GM23338 (cell line): ENCODE results near the gene SELENBP1. TPM values are rescaled to one million over a fixed set of nuclear protein-coding genes. Genes with fewer than 3 reads are reported as not detected.

Experiments used
- ATAC-seq: fragments of 200-7000 bp; cut with Tn5 transposase; 3 replicates; pipeline ENCODE4 v1.9.1; 2020
- DNase-seq: peaks from one replicate; pipeline ENCODE4 v3.0.0-alpha.2; 2015; ENCODE audit warnings: low spot score
- H2AFZ ChIP-seq: fragments of 200-600 bp; sonication (generic); 2 replicates; pipeline ENCODE4 v1.8.0; 2016; ENCODE audit warnings: antibody characterized with exemption, mild to moderate bottlenecking, moderate library complexity
- H3F3A ChIP-seq: fragments of 200-600 bp; sonication (generic); replicated peaks from 2 replicates; pipeline ENCODE4 v1.8.0; 2017; ENCODE audit warnings: antibody characterized with exemption, mixed run types, low read depth
- H3K27ac ChIP-seq: fragments of 200-600 bp; sonication (generic); 2 replicates; pipeline ENCODE4 v1.6.1; 2016; ENCODE audit warnings: low read depth
- H3K27me3 ChIP-seq: fragments of 200-600 bp; sonication (generic); 2 replicates; pipeline ENCODE4 v1.8.0; 2016; ENCODE audit warnings: mild to moderate bottlenecking, mixed run types, moderate library complexity; ENCODE audit not compliant: insufficient read depth
- H3K36me3 ChIP-seq: fragments of 200-600 bp; sonication (generic); 2 replicates; pipeline ENCODE4 v1.8.0; 2016; ENCODE audit warnings: mild to moderate bottlenecking; ENCODE audit not compliant: insufficient read depth
- H3K4me1 ChIP-seq: fragments of 200-600 bp; sonication (generic); 2 replicates; pipeline ENCODE4 v1.8.0; 2016; ENCODE audit warnings: mild to moderate bottlenecking, moderate library complexity; ENCODE audit not compliant: insufficient read depth
- H3K4me2 ChIP-seq: fragments of 200-600 bp; sonication (generic); 2 replicates; pipeline ENCODE4 v1.7.1; 2017; ENCODE audit warnings: mixed run types
- H3K4me3 ChIP-seq: fragments of 200-600 bp; sonication (generic); 2 replicates; pipeline ENCODE4 v1.6.1; 2016; ENCODE audit warnings: mixed run types
- H3K79me2 ChIP-seq: fragments of 200-600 bp; sonication (generic); replicated peaks from 2 replicates; pipeline ENCODE4 v1.8.0; 2017; ENCODE audit warnings: mild to moderate bottlenecking; ENCODE audit not compliant: insufficient read depth
- H3K9me2 ChIP-seq: fragments of 200-600 bp; sonication (generic); 2 replicates; pipeline ENCODE4 v1.8.0; 2017; ENCODE audit not compliant: insufficient read depth
- H4K20me1 ChIP-seq: fragments of 200-600 bp; sonication (generic); replicated peaks from 2 replicates; pipeline ENCODE4 v1.8.0; 2017; ENCODE audit warnings: mild to moderate bottlenecking; ENCODE audit not compliant: insufficient read depth
- H3K27ac Mint-ChIP-seq: 2 replicates; pipeline ENCODE4 v1.8.0; 2020; ENCODE audit warnings: inconsistent platforms, mild to moderate bottlenecking, moderate library complexity, mixed read lengths
- H3K27me3 Mint-ChIP-seq: 3 replicates; pipeline ENCODE4 v1.8.0; 2022; ENCODE audit warnings: low read depth, mild to moderate bottlenecking, moderate library complexity, mixed read lengths, inconsistent platforms; ENCODE audit not compliant: insufficient read depth, poor library complexity
- H3K36me3 Mint-ChIP-seq: 3 replicates; pipeline ENCODE4 v1.8.0; 2021; ENCODE audit warnings: low read depth, mild to moderate bottlenecking, inconsistent platforms, moderate library complexity, mixed read lengths
- H3K4me1 Mint-ChIP-seq: 3 replicates; pipeline ENCODE4 v1.8.0; 2020; ENCODE audit warnings: mild to moderate bottlenecking, inconsistent platforms, mixed read lengths
- H3K4me3 Mint-ChIP-seq: 3 replicates; pipeline ENCODE4 v1.8.0; 2021; ENCODE audit warnings: moderate library complexity, mild to moderate bottlenecking, inconsistent platforms, mixed read lengths
- H3K9me3 Mint-ChIP-seq: 3 replicates; pipeline ENCODE4 v1.8.0; 2020; ENCODE audit warnings: moderate library complexity, mild to moderate bottlenecking, inconsistent platforms, mixed read lengths
- JUNB ChIP-seq: IDR thresholded peaks from one replicate; pipeline ENCODE4 v1.6.1; 2016; ENCODE audit warnings: antibody characterized with exemption; ENCODE audit not compliant: unreplicated experiment
- POLR2AphosphoS5 ChIP-seq: IDR thresholded peaks from 2 replicates; pipeline ENCODE4 v1.6.1; 2016; ENCODE audit warnings: antibody characterized with exemption, low read depth
- ZNF331 ChIP-seq: fragments of 250-450 bp; sonication (Bioruptor Pico); IDR thresholded peaks from 2 replicates; pipeline ENCODE4 v1.5.0; 2020; ENCODE audit warnings: low read depth, mild to moderate bottlenecking, moderate library complexity
- polyA plus RNA-seq: library from polyadenylated mRNA; unstranded; fragments of >200 nt; fragmentation: Nextera tagmentation; extraction: Ambion mirVana; gene quantifications from 2 replicates; pipeline ENCODE4 v1.2.1, GENCODE V29; 2016
- total RNA-seq: library from RNA; depleted of rRNA; stranded (reverse); fragments of >200 nt; shearing (Covaris generic); gene quantifications from 2 replicates; pipeline ENCODE4 v1.2.3, GENCODE V29; 2014
- TF ChIP-seq, protein P1 (sequence below): fragments of 250-450 bp; sonication (Bioruptor Pico); IDR thresholded peaks from 2 replicates; pipeline ENCODE4 v1.5.0; 2020; ENCODE audit warnings: mild to moderate bottlenecking, moderate library complexity
- TF ChIP-seq, protein P2 (sequence below), 2 experiments: fragments of 200-600 bp in 1 of 2; sonication (generic) in 1 of 2; conservative IDR thresholded peaks; 2 replicates each; pipeline versions ENCODE4 v1.5.1 to v1.6.1; 2016 to 2017; ENCODE audit warnings: antibody characterized with exemption in 2 of 2, low read depth in 2 of 2, mild to moderate bottlenecking in 2 of 2, moderate library complexity in 1 of 2

SELENBP1 gene
- total and polyA plus RNA-seq, 2 experiments from 2014 or later = 10.7 to 13.4 TPM

DNA sequence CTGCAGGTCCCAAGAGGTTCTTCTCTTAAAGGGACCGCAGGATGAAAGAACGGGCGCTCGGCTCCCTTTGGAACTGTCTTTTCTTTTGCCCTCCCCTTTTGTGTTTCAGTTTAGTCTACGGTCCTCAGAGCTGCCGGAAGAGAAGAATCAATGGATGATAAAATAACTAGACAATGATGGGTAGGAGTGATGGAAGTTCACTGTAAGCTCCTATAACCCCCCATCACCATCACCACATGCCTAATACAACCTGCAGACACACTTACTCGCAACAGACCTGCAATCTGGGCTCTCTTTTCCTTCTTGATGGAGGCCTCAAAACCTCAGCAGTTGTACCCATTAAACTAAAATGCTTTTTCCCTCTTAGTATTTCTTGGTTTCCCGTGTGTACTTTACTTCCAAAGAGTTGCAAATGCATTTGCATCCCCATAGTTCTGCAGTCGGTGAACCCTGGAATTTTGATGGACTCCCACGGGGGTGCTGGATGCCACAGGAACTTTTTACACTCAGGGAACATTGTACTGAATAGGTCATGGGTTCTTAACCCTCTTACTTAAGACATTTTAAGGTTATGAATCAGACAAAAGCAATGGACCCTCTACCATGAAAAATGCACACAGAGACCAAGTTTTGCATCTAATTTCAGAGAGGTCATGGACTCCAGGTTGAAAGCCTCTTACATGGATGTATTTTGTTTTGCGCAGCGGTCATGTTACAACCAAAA, 24.8 kb downstream of the SELENBP1 start (continued):
- TF ChIP-seq, protein P1, sequence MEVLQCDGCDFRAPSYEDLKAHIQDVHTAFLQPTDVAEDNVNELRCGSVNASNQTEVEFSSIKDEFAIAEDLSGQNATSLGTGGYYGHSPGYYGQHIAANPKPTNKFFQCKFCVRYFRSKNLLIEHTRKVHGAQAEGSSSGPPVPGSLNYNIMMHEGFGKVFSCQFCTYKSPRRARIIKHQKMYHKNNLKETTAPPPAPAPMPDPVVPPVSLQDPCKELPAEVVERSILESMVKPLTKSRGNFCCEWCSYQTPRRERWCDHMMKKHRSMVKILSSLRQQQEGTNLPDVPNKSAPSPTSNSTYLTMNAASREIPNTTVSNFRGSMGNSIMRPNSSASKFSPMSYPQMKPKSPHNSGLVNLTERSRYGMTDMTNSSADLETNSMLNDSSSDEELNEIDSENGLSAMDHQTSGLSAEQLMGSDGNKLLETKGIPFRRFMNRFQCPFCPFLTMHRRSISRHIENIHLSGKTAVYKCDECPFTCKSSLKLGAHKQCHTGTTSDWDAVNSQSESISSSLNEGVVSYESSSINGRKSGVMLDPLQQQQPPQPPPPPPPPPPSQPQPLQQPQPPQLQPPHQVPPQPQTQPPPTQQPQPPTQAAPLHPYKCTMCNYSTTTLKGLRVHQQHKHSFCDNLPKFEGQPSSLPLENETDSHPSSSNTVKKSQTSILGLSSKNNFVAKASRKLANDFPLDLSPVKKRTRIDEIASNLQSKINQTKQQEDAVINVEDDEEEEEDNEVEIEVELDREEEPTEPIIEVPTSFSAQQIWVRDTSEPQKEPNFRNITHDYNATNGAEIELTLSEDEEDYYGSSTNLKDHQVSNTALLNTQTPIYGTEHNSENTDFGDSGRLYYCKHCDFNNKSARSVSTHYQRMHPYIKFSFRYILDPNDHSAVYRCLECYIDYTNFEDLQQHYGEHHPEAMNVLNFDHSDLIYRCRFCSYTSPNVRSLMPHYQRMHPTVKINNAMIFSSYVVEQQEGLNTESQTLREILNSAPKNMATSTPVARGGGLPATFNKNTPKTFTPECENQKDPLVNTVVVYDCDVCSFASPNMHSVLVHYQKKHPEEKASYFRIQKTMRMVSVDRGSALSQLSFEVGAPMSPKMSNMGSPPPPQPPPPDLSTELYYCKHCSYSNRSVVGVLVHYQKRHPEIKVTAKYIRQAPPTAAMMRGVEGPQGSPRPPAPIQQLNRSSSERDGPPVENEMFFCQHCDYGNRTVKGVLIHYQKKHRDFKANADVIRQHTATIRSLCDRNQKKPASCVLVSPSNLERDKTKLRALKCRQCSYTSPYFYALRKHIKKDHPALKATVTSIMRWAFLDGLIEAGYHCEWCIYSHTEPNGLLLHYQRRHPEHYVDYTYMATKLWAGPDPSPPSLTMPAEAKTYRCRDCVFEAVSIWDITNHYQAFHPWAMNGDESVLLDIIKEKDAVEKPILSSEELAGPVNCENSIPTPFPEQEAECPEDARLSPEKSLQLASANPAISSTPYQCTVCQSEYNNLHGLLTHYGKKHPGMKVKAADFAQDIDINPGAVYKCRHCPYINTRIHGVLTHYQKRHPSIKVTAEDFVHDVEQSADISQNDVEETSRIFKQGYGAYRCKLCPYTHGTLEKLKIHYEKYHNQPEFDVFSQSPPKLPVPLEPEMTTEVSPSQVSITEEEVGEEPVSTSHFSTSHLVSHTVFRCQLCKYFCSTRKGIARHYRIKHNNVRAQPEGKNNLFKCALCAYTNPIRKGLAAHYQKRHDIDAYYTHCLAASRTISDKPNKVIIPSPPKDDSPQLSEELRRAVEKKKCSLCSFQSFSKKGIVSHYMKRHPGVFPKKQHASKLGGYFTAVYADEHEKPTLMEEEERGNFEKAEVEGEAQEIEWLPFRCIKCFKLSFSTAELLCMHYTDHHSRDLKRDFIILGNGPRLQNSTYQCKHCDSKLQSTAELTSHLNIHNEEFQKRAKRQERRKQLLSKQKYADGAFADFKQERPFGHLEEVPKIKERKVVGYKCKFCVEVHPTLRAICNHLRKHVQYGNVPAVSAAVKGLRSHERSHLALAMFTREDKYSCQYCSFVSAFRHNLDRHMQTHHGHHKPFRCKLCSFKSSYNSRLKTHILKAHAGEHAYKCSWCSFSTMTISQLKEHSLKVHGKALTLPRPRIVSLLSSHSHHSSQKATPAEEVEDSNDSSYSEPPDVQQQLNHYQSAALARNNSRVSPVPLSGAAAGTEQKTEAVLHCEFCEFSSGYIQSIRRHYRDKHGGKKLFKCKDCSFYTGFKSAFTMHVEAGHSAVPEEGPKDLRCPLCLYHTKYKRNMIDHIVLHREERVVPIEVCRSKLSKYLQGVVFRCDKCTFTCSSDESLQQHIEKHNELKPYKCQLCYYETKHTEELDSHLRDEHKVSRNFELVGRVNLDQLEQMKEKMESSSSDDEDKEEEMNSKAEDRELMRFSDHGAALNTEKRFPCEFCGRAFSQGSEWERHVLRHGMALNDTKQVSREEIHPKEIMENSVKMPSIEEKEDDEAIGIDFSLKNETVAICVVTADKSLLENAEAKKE (CRISPR knock-in tag) = no peak
- TF ChIP-seq JUNB (no peak), ZNF331 (CRISPR knock-in tag) (no peak), POLR2AphosphoS5 (no peak)

DNA sequence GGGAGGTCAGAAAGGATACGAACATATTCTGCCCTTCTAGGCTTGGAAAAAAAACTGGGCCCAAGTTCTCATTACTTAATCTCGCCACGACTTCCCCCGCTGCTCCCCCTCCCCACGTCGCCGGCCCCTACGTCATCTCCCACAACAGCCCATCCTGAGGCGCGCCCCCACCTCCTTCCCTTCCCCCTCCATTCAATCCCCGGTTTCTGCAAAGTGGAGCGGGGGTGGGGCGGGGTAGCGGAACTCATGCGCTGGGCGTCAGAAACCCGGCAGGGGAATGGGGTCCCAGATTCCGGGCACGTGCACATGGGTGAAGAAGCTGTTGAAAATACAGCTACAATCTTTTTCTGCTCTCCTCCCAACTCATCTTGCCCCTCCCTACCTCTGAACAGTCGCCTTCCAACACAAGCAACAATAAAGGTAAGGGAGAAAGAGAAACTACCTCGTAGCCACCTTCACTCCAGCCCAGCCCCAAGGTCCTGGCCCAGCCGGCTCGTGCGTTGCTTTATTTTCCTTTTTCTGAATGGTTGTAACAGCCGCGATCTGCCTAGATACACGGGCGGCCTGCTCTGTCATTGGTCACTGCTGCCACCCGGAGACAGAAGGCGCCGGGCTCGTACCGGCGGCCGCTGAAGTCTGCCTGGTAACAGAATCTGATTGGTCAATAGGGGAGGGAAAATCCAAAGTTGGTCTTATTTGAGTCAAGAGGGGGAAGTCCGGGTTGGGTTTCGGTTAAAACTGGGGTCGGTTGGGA, 25.6 kb downstream of the SELENBP1 start, which contains the start of gene RFX5:
Gene RFX5, minus strand, starts transcription at position 484 of the 754 bp plus-strand sequence. CDS start 932 bp downstream, outside the sequence.
- peak within 1 kb of the TSS; percentile 87 for H3K4me3 Mint-ChIP-seq
- Histone ChIP-seq H3F3A (peaks cover 10% of the 10 kb centered on the region; the same call in 1 of the 2 replicates), H3K27me3 (no peaks in the 10 kb centered on the region), H2AFZ (peak within 1 kb of the TSS; percentile 4; the same call in 1 of the 2 replicates), H3K79me2 (peaks cover 16% of the 10 kb centered on the region), H3K4me3 (peak within 1 kb of the TSS; percentile 83), H3K4me2 (peak within 1 kb of the TSS; percentile 95), H3K9me2 (no peaks in the 10 kb centered on the region), H3K36me3 (peaks cover 14% of the 10 kb centered on the region; the same call in 1 of the 2 replicates), H4K20me1 (no peaks in the 10 kb centered on the region; the same call in 1 of the 2 replicates), H3K27ac (peak within 1 kb of the TSS; percentile 99), H3K4me1 (peaks cover 18% of the 10 kb centered on the region)
- H3K27ac Mint-ChIP-seq = peak within 1 kb of the TSS; percentile 100
- peaks cover 53% of the 10 kb centered on the region for H3K36me3 Mint-ChIP-seq
- peaks cover 21% of the 10 kb centered on the region for H3K9me3 Mint-ChIP-seq
- ATAC-seq = peak; percentile 95
- H3K27me3 Mint-ChIP-seq = peaks cover 19% of the 10 kb centered on the region
- H3K4me1 Mint-ChIP-seq = peaks cover 20% of the 10 kb centered on the region
- DNase-seq = peak; percentile 99
- TF ChIP-seq, protein P1 (CRISPR knock-in tag) = no peak
- TF ChIP-seq, protein P2, sequence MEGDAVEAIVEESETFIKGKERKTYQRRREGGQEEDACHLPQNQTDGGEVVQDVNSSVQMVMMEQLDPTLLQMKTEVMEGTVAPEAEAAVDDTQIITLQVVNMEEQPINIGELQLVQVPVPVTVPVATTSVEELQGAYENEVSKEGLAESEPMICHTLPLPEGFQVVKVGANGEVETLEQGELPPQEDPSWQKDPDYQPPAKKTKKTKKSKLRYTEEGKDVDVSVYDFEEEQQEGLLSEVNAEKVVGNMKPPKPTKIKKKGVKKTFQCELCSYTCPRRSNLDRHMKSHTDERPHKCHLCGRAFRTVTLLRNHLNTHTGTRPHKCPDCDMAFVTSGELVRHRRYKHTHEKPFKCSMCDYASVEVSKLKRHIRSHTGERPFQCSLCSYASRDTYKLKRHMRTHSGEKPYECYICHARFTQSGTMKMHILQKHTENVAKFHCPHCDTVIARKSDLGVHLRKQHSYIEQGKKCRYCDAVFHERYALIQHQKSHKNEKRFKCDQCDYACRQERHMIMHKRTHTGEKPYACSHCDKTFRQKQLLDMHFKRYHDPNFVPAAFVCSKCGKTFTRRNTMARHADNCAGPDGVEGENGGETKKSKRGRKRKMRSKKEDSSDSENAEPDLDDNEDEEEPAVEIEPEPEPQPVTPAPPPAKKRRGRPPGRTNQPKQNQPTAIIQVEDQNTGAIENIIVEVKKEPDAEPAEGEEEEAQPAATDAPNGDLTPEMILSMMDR (conservative IDR thresholded peaks at IDR 0.05; ENCODE audit: low read depth in 2 of 2) = no peak
